Activated T-cell treated with anti-CD3 and anti-CD28 coated beads, Interleukin-2, amount 50 U/mL, for 1 hour (primary cell): ENCODE measurements around the gene ZBTB1.
A peak's percentile ranks its signal among the peaks of the same experiment; 100 is the strongest.

ENCODE experiments used
- DNase-seq: peaks from one replicate; pipeline ENCODE4 v3.0.0-alpha.2; 2020

Gene ZBTB1

DNA sequence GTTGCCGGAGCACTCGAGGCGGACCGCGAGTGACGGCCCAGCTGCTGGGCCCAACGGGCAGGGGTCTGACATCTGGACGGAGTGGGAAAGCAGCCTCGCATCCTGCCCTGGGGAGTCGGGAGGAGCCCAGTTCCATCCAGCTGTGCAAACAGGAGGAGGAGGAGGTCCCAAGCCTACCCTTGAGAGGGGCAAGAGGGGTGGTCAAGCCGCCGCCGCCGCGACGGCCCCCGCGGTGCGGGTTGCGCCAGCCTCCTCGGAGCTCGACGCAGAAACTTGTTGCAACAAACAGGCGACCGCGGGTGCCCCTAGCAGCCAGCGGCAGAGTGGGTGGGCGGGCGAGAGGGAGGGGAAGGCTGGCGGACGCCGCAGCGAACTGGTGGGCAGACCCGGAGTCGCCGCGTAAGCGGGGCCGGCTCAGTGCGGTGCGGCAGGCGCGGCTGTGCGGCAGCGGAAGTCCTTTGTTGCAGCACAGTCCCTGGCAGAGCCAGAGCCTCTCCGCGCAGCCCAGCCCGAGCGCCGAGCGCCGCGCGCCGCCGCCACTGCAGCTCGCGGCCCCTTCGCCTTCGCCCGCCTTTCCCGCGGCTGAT, at the start of gene ZBTB1:
Gene ZBTB1 (plus strand): TSS at position 461 of the 587 bp plus-strand sequence. CDS start 16,735 bp downstream, outside the sequence.
- peak; percentile 83 for DNase-seq

GRCh38 chr14:64459405-64460136, 45.0 kb upstream of the ZBTB1 start:
- DNase-seq: no peak

DNA sequence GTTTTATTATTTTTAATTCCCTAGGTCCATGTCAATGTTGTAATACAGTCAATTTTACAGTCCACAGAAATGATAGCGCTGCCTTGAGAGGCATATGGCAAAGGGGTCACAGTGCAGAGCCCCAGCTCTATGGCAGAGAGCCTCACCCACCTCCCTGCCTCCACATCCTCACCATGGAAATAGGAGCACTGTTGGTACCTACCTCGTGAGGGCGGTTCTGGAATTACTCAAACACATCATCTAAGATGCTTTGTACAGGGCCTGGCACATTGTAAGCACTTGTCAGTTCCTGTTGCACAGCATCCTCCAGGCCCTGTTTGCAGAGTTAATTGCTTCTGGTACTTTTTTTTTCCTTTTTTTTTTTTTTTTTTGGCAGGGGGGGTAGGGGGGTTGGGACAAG, 43.3 kb upstream of the ZBTB1 start:
- no peak for DNase-seq

DNA sequence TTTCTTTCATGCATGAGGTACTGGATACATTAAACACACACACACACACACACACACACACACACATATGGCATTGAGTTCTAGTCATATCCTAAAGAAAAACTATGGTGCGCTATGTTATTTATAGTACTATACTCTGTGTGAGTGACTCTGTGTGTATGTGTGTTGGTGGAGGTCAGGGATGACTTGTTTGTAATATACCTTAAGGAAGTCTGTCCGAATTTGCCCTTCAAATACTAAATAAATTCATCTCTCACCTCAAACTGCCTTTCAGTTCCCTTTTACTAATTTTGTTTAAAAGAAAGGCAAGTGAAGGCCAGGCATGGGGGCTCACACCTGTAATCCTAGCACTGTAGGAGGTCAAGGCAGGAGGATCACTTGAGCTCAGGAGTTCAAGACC, 41.4 kb upstream of the ZBTB1 start:
- no peak for DNase-seq

DNA sequence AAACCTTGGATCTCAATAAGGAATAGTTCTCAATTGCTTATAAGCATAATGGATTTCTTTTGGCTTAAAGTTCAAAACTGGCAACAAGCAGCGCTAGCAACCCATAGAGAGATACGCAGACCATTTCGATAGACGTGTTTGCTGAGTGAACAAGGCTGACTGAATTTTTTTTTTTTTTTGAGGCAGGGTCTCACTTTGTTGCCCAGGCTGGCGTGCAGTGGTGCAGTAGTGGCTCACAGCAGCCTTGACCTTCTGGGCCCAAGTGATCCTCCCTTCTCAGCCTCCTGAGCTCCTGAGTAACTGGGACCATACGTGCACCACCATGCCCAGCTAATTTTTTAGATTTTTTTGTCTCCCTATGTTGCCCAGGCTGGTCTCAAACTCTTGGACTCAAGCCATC, 40.7 kb upstream of the ZBTB1 start:
- DNase-seq: no peak

DNA sequence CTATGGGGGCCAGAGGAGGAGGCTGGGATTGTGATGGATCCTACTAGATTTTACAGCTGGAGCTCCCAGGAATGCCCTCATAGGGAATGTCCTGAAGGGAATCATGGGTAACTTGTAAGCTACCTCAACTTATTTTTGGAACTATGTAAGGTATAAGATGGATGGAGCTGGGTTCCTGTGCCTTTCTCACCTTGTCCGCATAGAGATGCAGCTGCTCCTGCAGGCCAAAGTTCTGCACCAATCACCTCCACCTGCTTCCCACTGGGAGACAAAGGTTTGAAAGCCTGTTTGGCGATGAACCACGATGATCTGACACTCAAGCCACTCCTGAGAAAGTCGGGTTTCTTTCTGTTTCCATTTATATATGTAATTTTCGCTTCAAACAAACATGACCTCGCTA, 39.9 kb upstream of the ZBTB1 start:
- DNase-seq: no peak

GRCh38 chr14:64465191-64465822, 39.3 kb upstream of the ZBTB1 start, which contains the start of gene AKAP5:
AKAP5 (plus strand) TSS chr14:64465499; CDS start chr14:64468395, 2,896 bp downstream.
- peak; percentile 72 for DNase-seq

GRCh38 chr14:64465831-64466554, 38.6 kb upstream of the ZBTB1 start:
- DNase-seq: no peak

GRCh38 chr14:64467101-64467500, 37.5 kb upstream of the ZBTB1 start:
- no peak for DNase-seq

DNA sequence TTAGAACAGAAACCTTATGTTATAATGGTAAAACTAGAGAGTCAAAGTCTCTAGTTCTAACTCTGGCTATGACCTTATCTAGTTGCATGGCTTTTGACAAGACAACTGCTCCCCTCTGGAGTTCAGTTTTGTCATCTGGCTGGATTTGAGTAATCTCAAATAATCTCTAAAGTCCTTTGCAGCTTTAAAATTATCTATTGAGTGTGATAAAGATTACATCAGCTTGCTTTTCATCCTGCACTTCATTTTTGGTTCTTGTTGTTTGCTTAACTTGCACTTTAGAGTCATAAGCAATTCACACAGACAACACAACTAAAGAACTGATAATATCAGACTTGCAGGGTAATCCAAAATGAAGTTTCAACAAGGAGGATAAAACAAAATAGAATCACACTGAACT, 37.0 kb upstream of the ZBTB1 start:
- no peak for DNase-seq

GRCh38 chr14:64468451-64468850, 36.1 kb upstream of the ZBTB1 start:
- DNase-seq: no peak

GRCh38 chr14:64474041-64474440, 30.5 kb upstream of the ZBTB1 start:
- no peak for DNase-seq

DNA sequence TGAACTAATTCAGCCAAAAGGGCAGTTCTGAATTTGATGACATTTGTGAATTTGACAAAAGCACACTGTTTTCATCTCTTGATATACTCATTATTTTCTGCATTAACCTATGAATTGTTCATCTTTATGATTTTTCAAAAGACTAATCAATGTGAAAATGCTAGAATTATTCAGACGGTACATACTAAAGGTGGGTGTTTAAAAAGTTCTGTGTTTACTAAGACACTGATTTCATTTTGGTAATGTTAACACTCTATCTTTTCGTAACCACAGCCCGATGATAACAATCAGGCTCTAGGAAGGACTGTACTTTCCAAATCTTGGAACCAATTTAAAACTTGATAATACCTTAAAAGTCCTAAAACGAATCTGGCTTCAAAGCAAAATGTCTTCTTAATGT, 29.9 kb upstream of the ZBTB1 start:
- no peak for DNase-seq

DNA sequence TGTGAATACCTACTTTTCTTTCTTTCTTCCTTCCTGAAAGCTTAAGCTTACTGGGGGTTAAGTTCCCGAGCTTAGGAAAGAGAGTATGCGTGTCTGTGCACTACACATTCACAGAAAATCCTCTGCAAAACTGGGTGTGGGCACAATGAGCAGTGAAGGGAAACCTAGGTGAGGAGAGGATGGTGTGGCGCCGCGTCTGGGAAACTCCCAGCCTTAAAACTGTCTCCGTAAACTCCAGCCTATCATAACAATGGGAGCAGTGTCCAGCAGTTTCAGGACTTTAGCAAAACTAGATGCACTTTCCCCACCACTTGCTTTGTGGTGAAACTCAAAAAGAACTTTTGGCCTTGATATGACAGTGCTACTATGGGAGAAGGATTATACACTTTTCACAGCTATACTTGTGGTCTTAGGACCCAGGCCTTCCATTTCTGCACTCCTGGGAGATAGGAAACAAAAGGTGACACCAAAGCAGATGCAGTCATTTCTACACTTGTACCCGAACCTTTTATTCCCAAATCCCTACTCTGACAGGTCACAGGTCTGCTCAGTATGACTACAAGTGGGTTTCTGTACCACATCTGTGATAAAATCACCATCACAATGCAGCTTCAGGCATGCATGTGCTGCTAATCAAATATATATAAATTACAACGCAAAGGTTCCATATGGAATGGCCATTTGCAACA, 28.8 kb upstream of the ZBTB1 start:
- DNase-seq: no peak

DNA sequence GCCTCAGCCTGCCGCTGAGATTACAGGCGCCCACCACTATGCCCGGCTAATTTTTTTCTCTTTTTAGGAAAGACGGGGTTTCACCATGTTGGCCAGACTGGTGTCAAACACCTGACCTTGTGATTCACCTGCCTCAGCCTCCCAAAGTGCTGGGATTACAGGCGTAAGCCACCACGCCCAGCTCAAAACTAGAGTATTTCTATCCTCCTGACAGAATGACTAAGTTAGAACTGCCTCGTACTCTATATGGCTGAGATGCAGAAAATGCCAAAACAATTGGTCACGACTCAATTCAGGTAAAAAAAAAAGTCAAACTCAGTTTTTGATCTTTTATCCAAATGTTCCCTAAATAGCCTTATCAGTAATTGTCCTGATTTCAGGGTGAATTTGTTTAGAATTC, 28.1 kb upstream of the ZBTB1 start:
- no peak for DNase-seq

GRCh38 chr14:64478634-64479250, 25.8 kb upstream of the ZBTB1 start:
- DNase-seq: no peak

GRCh38 chr14:64488590-64489099, 15.9 kb upstream of the ZBTB1 start:
- DNase-seq: no peak

DNA sequence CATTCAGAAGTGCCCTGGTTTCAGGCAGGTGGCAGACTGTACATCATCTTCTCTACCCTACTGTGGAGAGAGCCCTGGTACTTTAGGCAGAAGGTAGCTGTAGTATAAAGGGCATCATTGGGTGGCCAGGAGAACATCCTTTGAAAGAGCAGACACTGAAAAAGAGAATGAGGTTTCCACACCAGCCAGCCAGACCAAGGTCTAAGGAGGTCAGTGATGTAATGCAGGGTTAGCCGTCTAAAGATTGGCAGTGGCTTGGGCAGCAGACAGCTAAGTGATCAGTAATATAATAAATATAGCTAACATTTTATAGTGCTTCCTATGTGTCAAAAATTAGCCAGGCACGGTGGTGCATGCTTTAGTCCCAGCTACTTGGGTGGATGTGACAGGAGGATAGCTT, 12.9 kb upstream of the ZBTB1 start:
- no peak for DNase-seq

DNA sequence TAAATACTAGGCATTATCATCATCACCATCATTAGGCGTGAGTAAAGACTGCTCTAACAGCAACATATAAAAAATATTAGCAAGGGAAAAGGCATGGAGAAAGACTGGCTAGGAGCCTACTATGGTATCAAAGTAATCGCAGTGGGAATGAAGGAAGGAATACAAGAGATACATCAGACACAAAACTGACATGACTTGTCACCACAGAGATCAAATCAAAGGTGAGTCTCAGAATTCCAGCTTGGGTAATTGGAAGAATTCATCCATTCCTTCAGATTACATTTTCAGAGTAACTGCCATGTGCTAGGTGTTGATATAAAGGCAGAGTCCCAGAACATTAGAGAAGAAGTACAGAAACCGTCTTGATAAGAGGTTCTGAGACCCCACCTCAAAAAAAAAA, 11.1 kb upstream of the ZBTB1 start:
- no peak for DNase-seq

DNA sequence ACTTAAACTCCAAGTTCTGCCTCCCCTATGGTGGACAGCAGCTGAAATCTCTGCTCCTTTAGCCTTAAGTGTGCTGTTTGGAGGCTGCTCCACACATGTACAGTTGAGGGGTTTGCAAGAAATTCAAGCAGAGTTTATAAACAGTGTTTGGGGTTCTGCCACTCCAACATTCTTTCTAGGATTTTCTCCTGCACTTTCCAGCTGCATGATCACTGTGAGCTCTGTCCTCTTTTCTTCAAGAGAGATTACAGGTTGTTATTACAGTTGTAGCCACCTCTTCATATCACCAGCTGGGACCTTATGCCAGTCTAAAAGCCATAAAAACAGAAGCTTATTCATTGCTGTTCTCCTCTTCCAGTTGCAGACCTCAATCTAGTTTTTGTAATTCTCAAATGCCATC, 9.3 kb upstream of the ZBTB1 start:
- no peak for DNase-seq

GRCh38 chr14:64496764-64497163, 7.8 kb upstream of the ZBTB1 start:
- DNase-seq: no peak

DNA sequence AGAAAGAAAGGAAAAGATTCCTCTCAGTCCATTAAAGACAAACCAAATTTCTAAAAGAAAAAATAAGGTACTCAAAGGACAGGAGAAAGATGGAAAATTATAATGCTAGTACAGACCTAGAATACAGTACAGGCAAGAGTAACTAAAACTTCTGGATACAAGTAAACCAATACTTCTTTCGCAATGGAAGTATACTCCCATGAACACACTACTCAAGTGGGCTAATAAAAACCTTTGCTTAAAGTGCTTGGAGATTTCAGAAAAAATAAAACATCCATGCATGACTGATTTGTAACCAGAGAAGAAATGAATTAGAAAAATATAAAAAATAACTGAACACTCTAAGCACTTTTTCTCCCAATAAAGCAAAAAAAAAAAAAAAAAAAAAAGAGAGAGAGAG, 4.5 kb upstream of the ZBTB1 start:
- no peak for DNase-seq
